ENCODE data around the gene THAP9.

The THAP9 gene

GRCh38 chr4:82957045-82957444 is 56.5 kb downstream of the THAP9 start:
- DNase-seq (ENCODE audit: low read depth in 1 of 2, low spot score in 1 of 2) = no peak

- DNase-seq (ENCODE audit: low read depth in 1 of 2, low spot score in 1 of 2) = no peak
These were observed 65.2 kb downstream of the THAP9 start for GRCh38 chr4:82965763-82966162.

GRCh38 chr4:82968972-82969371 is 68.4 kb downstream of the THAP9 start:
- DNase-seq (ENCODE audit: low read depth in 1 of 2, low spot score in 1 of 2) = no peak

- no peak for DNase-seq (ENCODE audit: low read depth in 1 of 2, low spot score in 1 of 2)
These were observed 68.9 kb downstream of the THAP9 start for GRCh38 chr4:82969414-82969813.
